Stimulated activated CD4-positive, alpha-beta T cell treated with anti-CD3 and anti-CD28 coated beads, Interleukin-15, amount 100 ng/mL, for 1 hour (primary cell): ENCODE data around the gene SPATA2L.
"Not testable (repeated sequence)": the region's sequence is repeated elsewhere in the genome, so short reads cannot be mapped to it uniquely, and the experiment has no call there.

Experiments used
- DNase-seq, 2 donors: peaks; one replicate each; pipeline ENCODE4 v3.0.0-alpha.2; 2020; ENCODE audit warnings: low read depth in 1 of 2, low spot score in 1 of 2

The SPATA2L gene

GRCh38 chr16:89708481-89708931, 7.0 kb upstream of the SPATA2L start:
- DNase-seq: no peak

- DNase-seq: no peak
Observed at GRCh38 chr16:89707695-89708094, 6.2 kb upstream of the SPATA2L start.

DNA sequence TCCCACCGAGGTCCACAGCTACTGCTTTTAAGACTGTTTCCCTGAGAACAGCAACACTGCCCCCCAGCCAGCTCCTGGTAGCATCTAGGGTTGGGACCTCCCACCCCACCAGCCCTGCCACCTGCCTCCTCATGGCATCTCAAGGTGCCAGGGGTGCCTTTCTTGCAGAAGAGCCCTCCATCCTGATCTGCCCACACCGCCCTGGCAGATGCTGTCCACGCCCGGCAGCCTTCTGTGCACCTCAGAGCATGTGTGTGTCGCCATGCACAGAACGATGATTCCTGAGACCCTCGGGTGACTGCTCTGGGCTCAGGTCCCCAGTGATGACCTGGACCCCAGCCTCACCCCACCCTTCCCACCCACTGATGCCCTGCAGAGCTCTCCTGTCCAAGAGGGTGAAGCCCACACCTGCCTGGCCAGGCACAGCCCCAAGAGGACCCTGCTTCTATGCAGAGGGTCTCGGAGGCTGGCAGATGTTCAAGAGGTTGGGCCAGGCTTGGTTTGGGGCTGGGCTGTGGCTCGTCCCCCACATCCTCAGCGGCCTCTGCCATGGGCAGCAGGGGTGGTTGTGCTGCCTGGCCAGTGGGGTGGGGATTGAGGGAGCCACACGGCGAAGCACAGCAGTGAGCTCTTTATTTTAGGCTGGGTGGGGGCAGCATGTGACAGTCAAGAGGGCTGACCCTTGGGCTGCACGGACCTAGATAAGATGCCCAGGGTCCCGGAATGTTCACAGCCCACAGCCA, 5.2 kb upstream of the SPATA2L start:
- DNase-seq: no peak

GRCh38 chr16:89705006-89705405, 3.5 kb upstream of the SPATA2L start:
- no peak for DNase-seq

- DNase-seq: no peak
Observed at GRCh38 chr16:89704281-89704680, 2.8 kb upstream of the SPATA2L start.

GRCh38 chr16:89700649-89701424, 668 bp downstream of the SPATA2L start:
- no peak for DNase-seq

DNA sequence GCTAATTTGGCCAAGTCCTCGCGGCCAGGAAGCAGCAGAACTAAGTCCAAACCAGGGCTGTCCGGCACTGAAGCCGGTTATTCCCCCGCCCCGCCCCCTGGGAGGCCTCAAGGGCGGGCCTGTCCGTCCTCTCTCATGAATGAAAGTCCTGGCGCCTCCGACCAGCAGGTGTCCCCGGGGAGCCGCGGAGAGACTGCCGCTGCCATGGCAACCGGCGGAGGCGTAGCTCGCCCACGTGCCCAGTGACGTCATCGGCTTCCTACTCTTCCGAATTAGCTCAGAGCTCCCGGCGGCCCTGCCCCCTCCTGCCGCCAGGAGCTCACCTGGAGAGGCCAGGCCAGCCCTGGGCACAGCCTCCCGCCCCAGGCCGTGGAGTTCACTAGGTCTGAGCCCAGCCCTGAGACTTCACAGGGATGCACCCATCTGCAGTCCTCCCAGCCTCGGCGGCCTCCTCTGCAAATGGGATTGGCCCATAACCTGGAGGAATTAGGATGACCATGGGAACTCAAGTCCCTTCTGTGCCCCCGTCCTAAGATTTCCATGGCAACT, 1.3 kb downstream of the SPATA2L start:
- DNase-seq: peak; percentile 90 to 96

DNA sequence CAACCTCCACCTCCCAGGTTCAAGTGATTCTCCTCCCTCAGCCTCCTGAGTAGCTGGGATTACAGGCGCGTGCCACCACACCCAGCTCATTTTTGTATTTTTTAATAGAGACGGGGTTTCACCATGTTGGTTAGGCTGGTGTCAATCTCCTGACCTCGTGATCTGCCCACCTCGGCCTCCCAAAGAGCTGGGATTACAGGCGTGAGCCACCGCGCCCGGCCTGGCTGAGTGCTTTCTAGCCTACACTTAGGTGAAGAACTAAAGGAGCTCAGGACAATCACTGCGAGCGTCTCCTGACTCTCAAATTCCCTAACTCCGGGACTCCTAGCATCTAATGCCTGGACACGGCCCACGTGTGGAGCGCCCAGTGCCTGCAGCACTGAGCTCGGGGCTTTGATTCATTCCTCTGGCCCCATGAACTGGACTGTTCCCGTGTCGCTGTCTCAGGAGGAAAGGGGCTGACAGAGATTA, 1.8 kb downstream of the SPATA2L start:
- DNase-seq: not testable (repeated sequence)

DNA sequence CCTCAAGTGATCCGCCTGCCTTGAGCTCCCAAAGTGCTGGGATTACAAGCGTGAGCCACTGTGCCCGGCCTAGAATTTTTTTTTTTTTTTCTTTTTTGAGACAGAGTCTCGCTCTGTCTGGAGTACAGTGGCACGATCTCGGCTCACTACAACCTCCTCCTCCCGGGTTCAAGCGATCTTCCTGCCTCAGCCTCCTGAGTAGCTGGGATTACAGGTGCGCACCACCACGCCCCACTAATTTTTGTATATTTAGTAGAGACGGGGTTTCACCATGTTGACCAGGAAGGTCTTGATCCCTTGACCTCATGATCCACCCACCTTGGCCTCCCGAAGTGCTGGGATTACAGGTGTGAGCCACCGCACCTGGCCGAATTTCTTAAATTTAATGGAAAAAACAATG, 2.8 kb downstream of the SPATA2L start:
- DNase-seq: not testable (repeated sequence)

DNA sequence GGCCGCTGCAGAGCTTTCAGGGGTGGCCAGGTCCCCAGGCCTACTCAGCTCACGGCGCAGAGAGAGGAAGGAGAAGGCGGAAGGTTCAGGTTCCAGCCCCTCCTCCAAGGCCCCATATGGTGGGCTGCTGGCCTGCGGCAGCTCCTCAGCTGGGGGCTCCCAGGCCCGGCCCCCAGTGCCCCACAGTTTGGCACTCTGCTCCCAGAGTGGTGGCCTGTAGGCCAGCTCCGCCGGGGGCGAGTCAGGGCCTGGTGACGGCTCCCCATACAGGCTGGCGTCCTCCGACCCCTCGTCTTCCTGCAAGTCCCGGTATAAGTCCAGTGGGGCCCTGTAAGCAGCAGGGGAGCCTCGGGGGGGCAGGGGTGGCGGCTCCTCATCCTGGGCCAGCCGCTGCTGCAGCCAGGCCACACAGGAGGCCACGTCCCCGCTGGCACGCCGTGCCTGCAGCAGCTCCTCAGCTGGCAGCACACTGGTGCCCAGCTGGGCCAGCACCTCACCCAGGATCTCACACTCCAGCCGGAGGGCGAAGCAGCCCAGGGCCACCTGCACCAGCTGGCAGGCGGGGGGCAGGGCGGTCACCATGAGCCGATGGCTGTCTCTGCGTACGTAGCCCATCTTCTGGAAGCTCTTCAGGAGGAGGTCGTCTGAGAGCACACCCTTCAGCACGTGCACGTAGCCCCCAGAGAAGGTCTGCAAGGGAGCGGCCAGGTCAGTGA, 3.7 kb downstream of the SPATA2L start:
- no peak for DNase-seq

DNA sequence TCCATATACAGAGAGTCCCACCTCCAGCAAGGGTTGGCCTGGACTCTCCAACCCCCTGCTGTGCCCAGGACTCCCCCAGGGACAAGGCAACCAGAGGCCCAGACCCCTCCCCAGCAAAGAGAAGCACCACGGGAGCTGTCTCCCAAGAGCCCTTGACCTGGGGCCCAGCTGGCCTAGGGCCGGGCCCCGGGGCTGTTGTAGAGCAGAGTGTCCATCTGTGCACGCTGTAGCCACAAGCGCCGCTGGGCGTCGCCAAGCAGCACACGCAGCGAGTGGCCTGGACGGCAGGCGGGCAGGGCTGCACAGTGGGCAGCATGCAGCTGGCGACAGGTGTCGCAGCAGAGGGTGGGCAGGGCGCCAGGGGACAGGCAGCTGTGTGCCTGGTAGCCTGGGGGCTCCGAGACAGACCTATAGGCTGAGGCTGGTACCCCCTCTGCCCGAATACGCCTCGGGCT, 4.3 kb downstream of the SPATA2L start:
- no peak for DNase-seq

GRCh38 chr16:89696670-89697128, 4.8 kb downstream of the SPATA2L start:
- no peak for DNase-seq

DNA sequence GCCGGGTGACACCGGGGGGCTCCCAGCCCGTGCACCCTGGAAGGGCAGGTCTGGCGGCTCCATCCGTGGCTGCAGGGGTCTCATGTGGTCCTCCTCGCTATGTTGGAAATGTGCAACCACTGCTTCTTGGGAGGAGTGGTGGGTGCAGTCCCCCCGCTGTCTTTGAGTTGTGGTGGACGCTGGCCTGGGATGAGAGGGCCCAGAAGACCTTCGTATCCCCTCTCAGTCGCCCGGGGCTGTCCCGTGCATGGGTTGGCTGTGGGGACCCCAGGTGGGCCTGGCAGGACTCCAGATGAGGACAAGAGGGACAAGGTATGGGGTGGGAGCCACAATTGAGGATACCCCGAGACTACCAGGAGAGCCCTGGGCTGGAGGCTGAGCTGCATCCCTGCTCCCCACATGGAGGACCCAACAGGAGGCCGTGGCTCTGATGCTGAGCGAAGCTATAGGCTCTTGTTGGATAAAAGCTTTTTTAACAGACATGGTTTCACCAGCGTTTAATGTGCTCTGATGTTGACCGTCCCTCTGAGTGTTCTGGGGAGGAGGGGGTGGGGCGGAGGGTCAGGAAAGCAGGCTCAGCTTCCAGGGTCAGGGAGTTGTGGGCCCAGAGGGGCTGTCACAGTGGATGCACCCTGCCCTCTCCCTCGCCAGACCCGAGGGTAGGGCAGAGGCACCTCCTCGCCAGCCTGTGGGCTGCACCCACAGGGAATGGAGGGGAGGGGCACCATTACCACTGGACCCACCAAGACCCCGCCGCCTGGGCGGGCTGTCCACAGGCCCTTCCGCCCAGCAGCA, 5.4 kb downstream of the SPATA2L start:
- DNase-seq: no peak

- DNase-seq: no peak
Observed at GRCh38 chr16:89695086-89695874, 6.2 kb downstream of the SPATA2L start.

GRCh38 chr16:89694784-89695085, 6.8 kb downstream of the SPATA2L start:
- DNase-seq: not testable (repeated sequence)

DNA sequence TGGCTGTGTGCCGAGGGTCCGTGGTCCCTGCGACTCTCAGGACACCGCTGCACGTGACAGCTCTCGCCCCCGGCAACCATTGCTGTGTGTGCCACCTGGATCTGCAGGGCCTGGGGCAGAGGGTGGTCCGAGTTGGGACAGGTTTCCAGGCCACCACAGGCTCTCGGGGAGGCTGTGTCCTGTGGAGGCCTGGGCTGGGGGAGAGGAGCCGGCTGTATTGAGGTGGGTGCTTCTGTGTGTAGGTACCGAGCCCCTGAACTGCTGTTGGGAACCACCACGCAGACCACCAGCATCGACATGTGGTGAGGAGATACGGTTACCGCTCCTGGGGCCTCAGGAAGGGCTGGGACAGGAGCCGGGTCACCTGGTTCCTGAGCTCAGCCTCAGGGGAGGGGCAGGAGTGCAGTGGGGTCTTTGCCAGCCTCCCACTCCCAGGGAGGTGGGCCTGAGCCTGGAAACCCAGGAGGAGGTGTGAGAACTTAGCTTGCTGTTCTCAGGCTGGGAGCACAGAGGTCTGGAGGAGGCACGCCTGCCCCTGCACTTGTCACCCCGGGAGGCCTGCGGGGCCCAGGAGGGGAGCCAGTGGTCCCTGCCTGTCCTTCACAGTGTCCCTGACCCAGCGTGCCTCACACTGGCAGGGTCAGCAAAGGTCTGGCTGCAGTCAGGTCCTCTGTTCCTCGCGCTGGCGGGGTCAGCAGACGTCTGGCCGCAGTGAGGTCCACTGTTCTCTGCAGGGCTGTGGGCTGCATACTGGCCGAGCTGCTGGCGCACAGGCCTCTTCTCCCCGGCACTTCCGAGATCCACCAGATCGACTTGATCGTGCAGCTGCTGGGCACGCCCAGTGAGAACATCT, 7.3 kb downstream of the SPATA2L start:
- no peak for DNase-seq

DNA sequence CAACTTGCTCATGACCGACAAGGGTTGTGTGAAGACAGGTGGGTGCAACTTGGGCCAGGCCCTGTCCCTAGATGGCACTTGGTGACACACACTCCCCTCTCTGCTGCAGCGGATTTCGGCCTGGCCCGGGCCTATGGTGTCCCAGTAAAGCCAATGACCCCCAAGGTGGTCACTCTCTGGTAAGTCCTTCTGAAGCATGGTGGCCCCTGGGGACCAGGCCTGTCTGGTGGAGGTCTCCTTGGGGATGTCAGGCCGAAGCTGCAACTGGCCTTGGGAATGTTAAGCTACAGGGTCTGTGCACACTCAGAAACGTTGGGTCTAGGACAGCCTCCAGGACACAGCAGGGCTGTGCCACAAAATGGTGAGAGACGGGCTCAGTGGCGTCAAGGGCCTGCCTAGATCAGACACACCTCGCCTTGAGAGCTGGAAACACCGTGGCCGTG, 8.2 kb downstream of the SPATA2L start:
- no peak for DNase-seq

DNA sequence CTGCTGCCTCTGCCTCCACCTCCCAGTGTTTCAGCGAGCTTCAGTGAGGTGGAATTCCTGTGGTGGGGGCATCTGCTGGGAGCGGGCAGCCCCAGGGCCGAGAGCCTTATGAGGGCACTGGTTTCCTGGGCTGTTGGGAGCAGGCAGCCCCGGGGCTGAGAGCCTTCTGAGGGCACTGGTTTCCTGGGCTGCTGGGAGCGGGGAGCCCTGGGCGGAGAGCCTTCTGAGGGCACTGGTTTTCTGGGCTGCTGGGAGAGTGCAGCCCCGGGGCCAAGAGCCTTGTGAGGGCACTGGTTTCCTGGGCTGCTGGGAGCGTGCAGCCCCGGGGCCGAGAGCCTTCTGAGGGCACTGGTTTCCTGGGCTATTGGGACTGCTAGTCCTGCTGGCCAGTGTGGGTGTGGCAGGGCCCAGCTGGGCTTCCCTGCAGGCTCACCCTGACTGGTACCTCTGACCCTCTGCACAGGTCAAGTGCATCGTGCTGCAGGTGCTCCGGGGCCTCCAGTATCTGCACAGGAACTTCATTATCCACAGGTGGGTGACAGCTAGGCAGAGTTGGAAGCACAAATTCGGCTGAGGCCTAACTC, 9.4 kb downstream of the SPATA2L start:
- DNase-seq: no peak
